A549 (cell line): Measurements from ENCODE around the gene PSMD2. TPM values are rescaled to one million over a fixed set of nuclear protein-coding genes. Genes with fewer than 3 reads are reported as not detected.

Experiments
- ATAC-seq, 2 experiments: fragments of 200-7000 bp in 1 of 2; fragments of >200 bp in 1 of 2; cut with Nextera tagmentation in 1 of 2; cut with Tn5 transposase in 1 of 2; 3 replicates each; pipeline versions ENCODE4 v1.8.0 to v1.9.1; 2018 to 2020; ENCODE audit warnings: mild to moderate bottlenecking in 1 of 2, moderate library complexity in 1 of 2
- CTCF ChIA-PET: fragments of 300-600 bp; sonication (Branson Sonifier 250); formaldehyde crosslinking; extraction: SDS; loops from one replicate; lab custom pipeline; 2021; ENCODE audit warnings: antibody characterized with exemption, inconsistent platforms; lab: Yijun Ruan, JAX
- POLR2A ChIA-PET: fragments of 350-600 bp; formaldehyde crosslinking; extraction: SDS; loops from one replicate; lab custom pipeline; 2021; ENCODE audit warnings: antibody characterized with exemption, inconsistent platforms; lab: Yijun Ruan, JAX
- DNase-seq, 2 experiments: peaks; one replicate each; pipeline versions ENCODE4 v3.0.0 to v3.0.0-alpha.2; 2011 to 2016; ENCODE audit warnings: low read depth in 1 of 2, low spot score in 1 of 2
- FAIRE-seq: peaks from 2 replicates; lab custom pipeline; 2011; peaks lifted over from hg19 to GRCh38; lab: Jason Lieb, UNC
- H3K27ac ChIP-seq, 2 experiments: fragments of >200 bp; sonication (Bioruptor Twin); formaldehyde crosslinking; 3 replicates each; pipeline ENCODE4 v1.5.1; 2016 to 2017
- H3K4me1 ChIP-seq: fragments of >200 bp; sonication (Bioruptor Twin); formaldehyde crosslinking; 3 replicates; pipeline ENCODE4 v1.6.1; 2016
- H3K4me2 ChIP-seq: fragments of >200 bp; sonication (Bioruptor Twin); formaldehyde crosslinking; 3 replicates; pipeline ENCODE4 v1.6.1; 2016
- H3K4me3 ChIP-seq: fragments of >200 bp; sonication (Bioruptor Twin); formaldehyde crosslinking; 3 replicates; pipeline ENCODE4 v1.5.1; 2016
- H3K9me3 ChIP-seq: fragments of >200 bp; sonication (Bioruptor Twin); formaldehyde crosslinking; 3 replicates; pipeline ENCODE4 v1.6.1; 2016
- BHLHE40 ChIP-seq: IDR thresholded peaks from 2 replicates; pipeline ENCODE4 v1.6.1; 2012; ENCODE audit warnings: low read depth, low read length, inconsistent platforms
- CBX8 ChIP-seq: fragments of 200-600 bp; sonication (generic); IDR thresholded peaks from 2 replicates; pipeline ENCODE4 v1.6.1; 2016
- CTCF ChIP-seq: fragments of >200 bp; sonication (Bioruptor Twin); formaldehyde crosslinking; IDR thresholded peaks from 3 replicates; pipeline ENCODE4 v1.5.1; 2016
- FOSB ChIP-seq: fragments of 250-450 bp; sonication (Bioruptor Pico); IDR thresholded peaks from 2 replicates; pipeline ENCODE4 v1.5.0; 2020; ENCODE audit warnings: mild to moderate bottlenecking, moderate library complexity
- FOSL2 ChIP-seq, 2 experiments: fragments of 450-650 bp in 1 of 2; fragments of >200 bp in 1 of 2; sonication (Bioruptor Twin) in 1 of 2; formaldehyde crosslinking; IDR thresholded peaks; 2 replicates each; pipeline versions ENCODE4 v1.5.0 to v1.6.1; 2016 to 2020; ENCODE audit warnings: mild to moderate bottlenecking in 1 of 2, moderate library complexity in 1 of 2
- HDAC2 ChIP-seq: fragments of 200-600 bp; sonication (generic); IDR thresholded peaks from 2 replicates; pipeline ENCODE4 v1.6.1; 2016
- HMGXB4 ChIP-seq: fragments of 250-450 bp; sonication (Bioruptor Pico); IDR thresholded peaks from 2 replicates; pipeline ENCODE4 v1.5.0; 2021; ENCODE audit warnings: mild to moderate bottlenecking, moderate library complexity, borderline replicate concordance
- MAFK ChIP-seq: fragments of 450-650 bp; IDR thresholded peaks from 2 replicates; pipeline ENCODE4 v1.6.1; 2014; ENCODE audit not compliant: partially characterized antibody
- NR3C1 ChIP-seq: fragments of >200 bp; sonication (Bioruptor Twin); formaldehyde crosslinking; IDR thresholded peaks from 3 replicates; pipeline ENCODE4 v1.6.1; 2017
- PBX3 ChIP-seq: IDR thresholded peaks from 2 replicates; pipeline ENCODE4 v1.6.1; 2012
- POLR2A ChIP-seq: IDR thresholded peaks from 2 replicates; pipeline ENCODE4 v1.6.1; 2012; ENCODE audit warnings: mild to moderate bottlenecking, low read length
- RCOR1 ChIP-seq: fragments of 150-350 bp; IDR thresholded peaks from 2 replicates; pipeline ENCODE4 v1.6.1; 2014; ENCODE audit warnings: antibody characterized with exemption, low read length, low read depth
- REST ChIP-seq: fragments of 200-600 bp; sonication (generic); IDR thresholded peaks from 2 replicates; pipeline ENCODE4 v1.6.1; 2016; ENCODE audit warnings: antibody characterized with exemption, mild to moderate bottlenecking, moderate library complexity
- RFX5 ChIP-seq: fragments of 450-650 bp; IDR thresholded peaks from 2 replicates; pipeline ENCODE4 v1.7.1; 2014; ENCODE audit warnings: antibody characterized with exemption, mild to moderate bottlenecking, moderate library complexity
- TP53 ChIP-seq: fragments of 250-450 bp; sonication (Bioruptor Pico); IDR thresholded peaks from 2 replicates; pipeline ENCODE4 v1.5.0; 2021; ENCODE audit warnings: mild to moderate bottlenecking, moderate library complexity
- ZFP36 ChIP-seq: fragments of 450-650 bp; IDR thresholded peaks from 2 replicates; pipeline ENCODE4 v1.6.1; 2014; ENCODE audit warnings: borderline replicate concordance; ENCODE audit not compliant: partially characterized antibody
- WGBS: methylation state at CpG from one replicate; pipeline ENCODE4 v1.1.6; 2017; ENCODE audit errors: missing lambda C conversion rate; 5-methylcytosine and 5-hydroxymethylcytosine counted together
- polyA plus RNA-seq, 4 experiments: library from polyadenylated mRNA; depleted of rRNA in 3 of 4; stranded (reverse); fragments of >200 nt; fragmentation: RNase III in 1 of 4; extraction: RNeasy Plus Mini Kit Qiagen cat#74134 plus additional on column Dnase treatment in 1 of 4; gene quantifications; 2 replicates in 3 of 4; 3 replicates in 1 of 4; pipeline ENCODE4 v1.2.3, GENCODE V29; 2011 to 2017

PSMD2 gene
- polyA plus RNA-seq, 2 of the 4 experiments (the other 2 are of a cell fraction), result 267 to 541 TPM

GRCh38 chr3:184347321-184348056 lies 48.4 kb downstream of the PSMD2 start:
- no peak overlapping the region for H3K27ac ChIP-seq
- TF ChIP-seq FOSL2 (IDR thresholded peaks at IDR 0.05), result no peak
- no peak for TF ChIP-seq FOSL2 (CRISPR knock-in tag; IDR thresholded peaks at IDR 0.05)
- TF ChIP-seq NR3C1, result no peak
- TF ChIP-seq MAFK, result peak; percentile 42
- TF ChIP-seq RFX5, result no peak
- no peaks in the 10 kb centered on the region for H3K9me3 ChIP-seq
- FAIRE-seq (no peak), ATAC-seq (no peak), DNase-seq (no peak)
- ChIA-PET POLR2A (no interaction called here), CTCF (interaction anchor here (0.6 to 1.7 kb wide), 4 partner anchors 19 to 452 kb away, joined by 3 to 4 read pairs (median 3); no protein-coding TSS in a partner anchor)
- WGBS, result 84% methylated on average over 12 of the region's 12 CpGs
- no peak overlapping the region for H3K4me3 ChIP-seq
- no peak overlapping the region for H3K4me2 ChIP-seq
- H3K4me1 ChIP-seq, result peaks cover 8% of the 10 kb centered on the region; the same call in 2 of the 3 replicates

GRCh38 chr3:184348057-184348382 lies 49.0 kb downstream of the PSMD2 start:
- no peak for FAIRE-seq

GRCh38 chr3:184349563-184350470 lies 50.8 kb downstream of the PSMD2 start:
- H3K27ac ChIP-seq, result no peak overlapping the region
- POLR2A ChIA-PET, result no interaction called here
- FAIRE-seq, result no peak
- TF ChIP-seq REST (no peak), HMGXB4 (no peak), CTCF (no peak), ZFP36 (no peak)

More at GRCh38 chr3:184348057-184348382, 49.0 kb downstream of the PSMD2 start:
- TF ChIP-seq CBX8 (no peak), FOSB (CRISPR knock-in tag) (no peak), POLR2A (no peak), PBX3 (no peak), CTCF (no peak), TP53 (CRISPR knock-in tag) (no peak), BHLHE40 (no peak), MAFK (no peak), RFX5 (no peak), RCOR1 (no peak), HDAC2 (no peak)
- DNase-seq (no peak), ATAC-seq (no peak)
- POLR2A ChIA-PET, result no interaction called here
- Histone ChIP-seq H3K4me3 (no peak overlapping the region), H3K4me2 (no peak overlapping the region), H3K9me3 (no peaks in the 10 kb centered on the region), H3K27ac (no peak overlapping the region), H3K4me1 (peaks cover 8% of the 10 kb centered on the region; the same call in 2 of the 3 replicates)
- CTCF ChIA-PET, result interaction anchor here (0.6 to 2.2 kb wide), 6 partner anchors 10 to 452 kb away, joined by 3 to 9 read pairs (median 4); partner anchors contain the start of gene FAM131A
- 85% methylated on average over 4 of the region's 4 CpGs for WGBS

More at GRCh38 chr3:184349563-184350470, 50.8 kb downstream of the PSMD2 start:
- no peak overlapping the region for H3K4me3 ChIP-seq
- DNase-seq (no peak), ATAC-seq (no peak)
- H3K4me2 ChIP-seq, result no peak overlapping the region
- 81% methylated on average over 10 of the region's 10 CpGs for WGBS
- H3K4me1 ChIP-seq, result peaks cover 8% of the 10 kb centered on the region; the same call in 2 of the 3 replicates
- CTCF ChIA-PET, result interaction anchor here (1.7 to 2.2 kb wide), 2 partner anchors 12 to 191 kb away, joined by 5 to 9 read pairs; partner anchors contain the start of gene FAM131A
- no peaks in the 10 kb centered on the region for H3K9me3 ChIP-seq
